GM20431 (cell line): ENCODE results near the gene ACKR3.

ENCODE experiments used
- in situ Hi-C: fragments of 300-500 bp; cut with MseI, MboI; formaldehyde crosslinking; loops from one replicate; pipeline ENCODE4 v1.15.0; 2020; ENCODE audit warnings: low sequenced_read_pairs; ENCODE audit not compliant: unreplicated experiment

The ACKR3 gene

DNA sequence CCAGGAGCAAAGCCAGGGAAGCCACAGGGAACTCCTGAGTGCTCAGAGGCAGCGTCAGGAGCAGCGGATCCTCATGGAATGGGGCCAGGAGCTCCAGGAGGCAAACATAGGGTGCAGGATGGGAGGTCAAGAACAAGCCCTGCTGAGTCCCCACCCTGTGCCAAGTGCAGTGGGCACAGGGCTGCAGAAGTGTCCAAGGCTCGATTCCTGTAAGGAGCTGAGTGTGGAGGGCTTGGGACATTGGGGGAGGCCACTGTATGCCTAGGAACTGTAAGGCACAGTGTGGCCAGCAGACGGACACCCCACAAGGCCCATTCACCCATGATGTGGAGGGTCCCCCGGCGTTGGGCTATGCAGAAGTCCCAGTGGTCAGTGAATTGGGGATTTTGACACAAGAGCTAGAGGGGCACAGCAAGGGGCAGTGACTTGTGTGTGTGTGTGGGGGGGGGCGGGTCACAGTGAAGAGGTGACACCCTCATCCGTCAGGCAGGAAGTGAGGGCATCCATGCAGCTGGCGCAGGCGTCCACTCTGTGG, 55.6 kb downstream of the ACKR3 start:
- in situ Hi-C loops, result no loop called here

DNA sequence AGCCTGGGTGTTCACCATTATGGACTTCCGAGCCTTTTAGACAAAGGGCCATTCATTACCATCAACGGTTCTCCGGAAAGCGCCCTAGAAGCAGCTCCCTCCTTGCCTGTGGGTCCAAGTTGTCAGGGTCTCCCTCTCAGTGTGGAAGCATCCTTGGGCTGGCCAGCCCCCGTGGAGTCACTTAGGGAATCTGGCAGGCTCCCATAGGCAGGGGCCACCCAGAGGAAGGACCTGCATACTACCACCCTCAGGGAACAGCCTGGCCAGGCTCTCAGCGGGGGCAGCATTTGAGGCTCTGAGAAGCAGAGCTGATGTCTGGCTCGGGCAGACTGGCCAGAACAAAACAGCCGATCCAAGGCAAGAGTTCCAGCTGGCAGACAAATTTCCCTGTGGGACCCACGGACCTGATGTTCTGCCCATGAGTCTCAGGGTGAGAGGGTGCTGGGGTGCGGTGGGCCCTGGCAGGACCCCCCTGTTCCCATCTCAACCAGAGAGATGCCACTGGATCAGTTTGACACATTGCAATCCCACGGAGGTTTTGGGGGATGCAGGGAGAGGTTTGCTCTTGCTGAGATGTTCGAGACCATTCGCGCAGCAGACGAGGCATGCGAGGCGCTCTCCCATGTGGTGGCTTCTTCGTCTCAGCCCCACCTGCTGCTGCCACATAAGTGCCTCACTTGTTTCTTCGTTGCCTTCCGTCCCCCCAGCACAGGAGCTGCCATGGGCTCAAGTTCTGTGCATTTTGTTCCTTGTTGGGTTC, 56.9 kb downstream of the ACKR3 start:
- in situ Hi-C loops, result no loop called here

DNA sequence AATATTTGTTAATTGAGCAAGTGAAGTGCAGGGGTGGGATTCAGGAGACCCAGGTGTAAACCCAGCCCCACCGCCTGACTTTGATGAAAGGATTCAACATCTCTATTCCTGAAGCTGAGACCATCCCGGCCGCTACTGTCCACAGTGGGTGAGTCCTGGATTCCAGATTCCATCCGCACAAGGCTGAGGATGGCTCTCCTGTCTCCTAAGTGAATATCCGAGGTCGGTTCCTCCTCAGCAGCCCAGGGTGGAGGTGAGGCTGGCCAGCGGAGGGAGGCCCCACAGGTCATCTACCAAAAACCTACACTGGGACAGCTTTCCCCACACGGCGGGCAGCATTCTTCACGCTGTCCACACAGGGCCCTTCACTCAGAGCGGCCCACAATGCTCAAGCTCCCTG, 57.6 kb downstream of the ACKR3 start:
- in situ Hi-C loops, result no loop called here

DNA sequence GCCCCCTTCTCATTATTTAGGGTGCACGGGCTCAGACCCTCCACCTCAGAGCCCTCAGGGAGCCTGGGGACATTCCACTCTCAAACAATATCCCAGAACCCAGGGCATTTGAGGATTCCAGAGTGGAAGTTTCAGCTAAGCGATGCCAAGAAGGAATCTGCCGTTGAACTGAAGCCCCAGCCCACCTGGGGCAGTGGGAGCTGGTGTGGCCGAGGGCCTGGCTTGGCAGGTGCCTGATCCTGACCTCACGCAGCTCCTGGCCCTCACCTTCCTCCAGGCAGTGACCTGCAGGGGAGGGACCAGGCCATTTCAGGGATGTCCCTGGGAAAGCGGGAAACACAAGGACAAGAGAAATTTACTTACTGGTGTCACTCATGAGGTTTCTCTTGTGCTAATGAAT, 58.2 kb downstream of the ACKR3 start:
- in situ Hi-C loops, result no loop called here

DNA sequence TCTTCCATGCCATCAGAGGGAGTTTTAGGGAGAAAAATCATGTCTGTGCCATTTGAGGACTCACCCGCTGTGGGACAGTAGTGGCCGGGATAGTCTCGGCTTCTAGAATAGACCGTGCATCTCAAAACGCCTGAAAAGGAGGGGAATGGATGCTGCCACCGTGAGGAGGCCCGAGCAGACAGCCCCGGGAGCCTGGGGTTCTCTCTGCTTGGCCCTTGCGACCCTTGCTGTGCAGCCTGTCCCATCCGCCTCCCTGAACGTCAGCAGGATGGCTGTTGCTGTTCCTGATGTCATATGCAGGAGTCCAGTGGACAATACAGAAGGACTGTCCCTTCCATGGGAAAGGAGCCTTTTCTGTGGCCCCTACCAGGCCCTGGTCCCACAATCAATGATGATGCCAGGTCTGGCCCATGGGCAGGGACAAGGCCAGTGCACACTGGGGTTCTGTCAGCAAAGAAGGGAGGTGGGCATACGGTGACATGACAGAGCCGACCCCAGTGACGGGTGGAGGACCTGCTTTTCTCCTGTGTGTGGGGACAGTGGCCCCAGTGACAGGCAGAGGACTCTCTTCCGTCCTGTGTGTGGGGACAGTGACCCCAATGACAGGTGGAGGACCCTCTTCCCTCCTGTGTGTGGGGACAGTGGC, 58.8 kb downstream of the ACKR3 start:
- in situ Hi-C loops, result no loop called here

DNA sequence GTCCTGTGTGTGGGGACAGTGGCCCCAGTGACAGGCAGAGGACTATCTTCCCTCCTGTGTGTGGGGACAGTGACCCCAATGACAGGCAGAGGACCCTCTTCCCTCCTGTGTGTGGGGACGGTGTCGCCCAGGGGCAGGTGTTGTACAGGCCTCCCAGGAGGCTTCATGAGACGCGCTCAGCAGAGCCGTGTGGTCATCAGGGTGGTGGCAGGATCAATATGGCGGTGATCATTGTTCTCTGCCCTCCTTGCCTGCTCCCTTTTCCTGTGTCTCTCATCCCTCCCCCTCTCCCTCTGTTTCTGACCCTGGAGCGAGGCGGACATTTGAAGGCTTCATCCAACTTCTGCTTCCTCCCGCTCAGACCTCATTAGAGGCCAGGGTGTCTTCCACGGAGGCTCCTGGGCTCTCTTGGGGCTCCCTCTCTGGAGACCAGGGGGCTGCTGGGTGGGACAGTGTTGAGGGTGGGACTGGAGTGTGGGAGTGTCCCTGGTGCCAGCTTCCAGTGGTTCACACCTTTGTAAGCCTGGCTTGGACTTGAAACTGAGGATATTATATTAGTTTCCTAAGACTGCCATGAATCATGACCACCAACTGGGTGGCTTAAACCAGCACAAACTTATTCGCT, 59.5 kb downstream of the ACKR3 start:
- in situ Hi-C loops, result no loop called here

DNA sequence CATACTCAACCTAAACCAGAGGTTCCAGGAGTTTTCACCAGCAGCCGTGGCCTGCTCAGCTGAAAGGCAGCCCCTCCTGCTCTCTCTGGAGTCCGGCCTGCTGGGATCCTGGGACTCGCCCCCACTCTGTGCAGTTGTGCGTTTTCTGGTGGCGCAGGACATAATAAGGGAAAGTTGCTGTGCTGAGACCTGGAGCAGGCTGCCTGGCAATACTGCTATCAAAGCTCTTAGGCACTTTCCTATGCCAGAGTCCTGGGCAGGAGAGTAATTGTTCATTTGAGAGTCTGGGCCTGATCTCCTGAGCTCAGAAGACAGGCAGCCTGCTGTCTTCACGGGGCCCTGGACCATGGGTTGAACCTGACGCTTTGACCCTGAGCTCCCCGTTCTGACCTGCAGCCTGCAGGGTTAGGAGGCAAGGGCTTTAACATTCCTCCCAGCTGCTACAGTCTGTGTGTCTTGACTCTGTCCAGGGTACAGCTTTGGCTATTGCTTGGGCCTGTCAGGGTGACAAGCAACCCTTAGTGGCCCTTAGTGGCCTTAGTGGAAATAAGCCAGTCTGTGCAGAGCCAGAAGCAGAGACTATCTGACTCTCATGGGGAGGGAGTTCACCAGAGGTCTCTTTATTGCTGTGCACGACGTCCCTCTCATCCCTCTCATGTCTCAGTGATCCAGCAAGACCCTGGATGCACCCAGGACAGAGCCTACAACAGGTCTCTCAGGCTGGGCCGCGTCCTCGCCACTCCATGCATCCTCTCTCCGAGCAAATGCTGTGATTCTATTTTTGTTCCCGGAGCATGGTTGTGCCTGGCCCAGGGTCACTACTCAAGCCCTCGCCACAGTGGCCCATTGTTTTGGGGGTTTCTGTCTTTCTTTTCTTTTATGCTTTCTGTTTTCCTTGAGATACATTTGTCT, 60.6 kb downstream of the ACKR3 start:
- in situ Hi-C loops, result no loop called here

DNA sequence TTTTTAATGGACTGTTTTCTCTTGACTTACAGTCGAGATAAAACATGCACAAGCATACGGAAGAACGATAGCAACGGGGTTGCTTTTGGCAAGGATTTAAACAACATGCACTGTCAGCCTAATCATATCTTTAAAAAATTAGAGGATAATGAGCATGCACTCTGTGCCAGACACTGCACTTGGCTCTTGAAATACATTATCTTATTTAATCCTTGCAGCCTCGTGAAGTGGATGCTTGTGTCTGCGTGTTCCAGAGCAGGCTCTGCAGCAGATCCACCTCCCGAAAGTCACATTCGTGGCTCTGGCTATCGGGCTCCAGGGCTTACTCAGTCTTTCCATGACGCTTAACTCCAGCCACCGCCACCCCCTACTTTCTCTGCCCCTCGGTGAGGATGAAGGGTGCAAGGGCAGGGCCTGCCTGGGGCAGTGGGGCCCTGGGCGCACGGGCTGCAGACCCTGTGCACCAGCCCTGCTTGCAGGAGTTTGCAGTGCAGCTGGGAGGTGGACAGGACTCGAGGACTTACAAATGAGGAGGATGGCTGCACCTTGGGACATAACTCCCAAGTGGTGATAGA, 61.7 kb downstream of the ACKR3 start:
- in situ Hi-C loops, result no loop called here

DNA sequence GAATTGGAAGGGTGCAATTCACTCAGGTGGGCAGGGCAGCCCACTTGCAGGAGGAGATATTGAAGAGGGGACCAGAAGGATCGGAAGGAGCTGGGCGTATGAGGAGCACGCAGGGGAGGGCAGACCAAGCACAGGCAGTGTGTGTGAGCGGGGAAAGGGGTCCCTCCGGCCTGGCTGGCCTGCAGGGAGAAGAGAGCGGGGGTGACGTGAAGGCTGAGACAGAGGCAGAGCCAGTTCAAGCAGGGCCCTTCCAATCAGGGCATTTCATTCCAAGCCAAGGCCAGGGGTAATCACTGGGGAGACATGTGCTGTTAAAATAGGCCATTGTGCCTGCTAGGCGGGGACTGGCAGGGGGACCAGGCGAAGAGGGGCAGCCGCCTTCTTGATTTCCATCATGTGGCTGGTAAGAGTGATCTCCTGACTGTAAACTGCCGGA, 62.2 kb downstream of the ACKR3 start:
- in situ Hi-C loops, result no loop called here
